Cardiac fibroblast (primary cell): Measurements from ENCODE around the gene KIF26A.

Source experiments
- DNase-seq, 2 donors: peaks; one replicate each; pipeline versions ENCODE4 v3.0.0 to v3.0.0-alpha.2; 2010; ENCODE audit warnings: low read depth in 2 of 2
- H3K4me3 ChIP-seq, 2 donors: replicated peaks in 1 of 2; 1 replicate in 1 of 2; 2 replicates in 1 of 2; pipeline ENCODE4 v1.5.1; 2011; ENCODE audit warnings: low read depth in 2 of 2, low read length in 2 of 2, mild to moderate bottlenecking in 2 of 2, moderate library complexity in 1 of 2
- TF ChIP-seq, protein P1 (sequence below): IDR thresholded peaks from one replicate; pipeline ENCODE4 v1.5.1; 2011; ENCODE audit warnings: low read depth, mild to moderate bottlenecking, low read length, inconsistent platforms

KIF26A gene

DNA sequence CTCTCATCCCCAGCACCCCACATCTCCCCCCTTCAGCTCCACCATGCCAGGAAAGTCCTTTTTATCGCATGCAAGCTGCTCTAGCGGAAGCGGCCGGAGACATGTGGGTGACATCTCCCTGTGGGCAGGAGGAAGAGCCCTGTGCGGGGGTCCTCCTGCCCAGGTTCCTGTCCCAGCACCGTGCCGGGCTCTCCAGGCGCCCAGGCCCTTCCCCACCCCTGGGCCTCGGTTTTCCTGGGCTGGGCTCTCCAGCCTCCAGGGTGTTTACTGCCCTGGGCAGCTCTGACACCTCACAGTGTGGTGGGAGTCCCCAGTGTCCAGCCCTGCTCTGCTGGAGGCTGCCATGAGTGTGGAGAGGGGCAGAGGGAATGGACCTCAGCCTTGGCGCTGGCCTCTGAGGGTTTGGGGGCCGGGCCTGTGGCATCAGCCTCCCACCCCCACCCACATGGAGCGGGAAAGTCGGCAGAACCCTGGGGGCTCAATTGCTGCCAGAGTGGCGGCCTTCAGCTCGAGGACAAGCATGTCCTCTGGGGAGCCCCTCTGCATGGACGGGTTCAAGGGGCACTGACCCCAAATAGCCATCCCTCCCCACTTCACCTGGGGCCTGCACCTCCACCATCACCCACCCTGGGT is 36.0 kb upstream of the KIF26A start:
- TF ChIP-seq, protein P1, sequence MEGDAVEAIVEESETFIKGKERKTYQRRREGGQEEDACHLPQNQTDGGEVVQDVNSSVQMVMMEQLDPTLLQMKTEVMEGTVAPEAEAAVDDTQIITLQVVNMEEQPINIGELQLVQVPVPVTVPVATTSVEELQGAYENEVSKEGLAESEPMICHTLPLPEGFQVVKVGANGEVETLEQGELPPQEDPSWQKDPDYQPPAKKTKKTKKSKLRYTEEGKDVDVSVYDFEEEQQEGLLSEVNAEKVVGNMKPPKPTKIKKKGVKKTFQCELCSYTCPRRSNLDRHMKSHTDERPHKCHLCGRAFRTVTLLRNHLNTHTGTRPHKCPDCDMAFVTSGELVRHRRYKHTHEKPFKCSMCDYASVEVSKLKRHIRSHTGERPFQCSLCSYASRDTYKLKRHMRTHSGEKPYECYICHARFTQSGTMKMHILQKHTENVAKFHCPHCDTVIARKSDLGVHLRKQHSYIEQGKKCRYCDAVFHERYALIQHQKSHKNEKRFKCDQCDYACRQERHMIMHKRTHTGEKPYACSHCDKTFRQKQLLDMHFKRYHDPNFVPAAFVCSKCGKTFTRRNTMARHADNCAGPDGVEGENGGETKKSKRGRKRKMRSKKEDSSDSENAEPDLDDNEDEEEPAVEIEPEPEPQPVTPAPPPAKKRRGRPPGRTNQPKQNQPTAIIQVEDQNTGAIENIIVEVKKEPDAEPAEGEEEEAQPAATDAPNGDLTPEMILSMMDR: no peak
- DNase-seq: no peak
- H3K4me3 ChIP-seq: no peak overlapping the region

DNA sequence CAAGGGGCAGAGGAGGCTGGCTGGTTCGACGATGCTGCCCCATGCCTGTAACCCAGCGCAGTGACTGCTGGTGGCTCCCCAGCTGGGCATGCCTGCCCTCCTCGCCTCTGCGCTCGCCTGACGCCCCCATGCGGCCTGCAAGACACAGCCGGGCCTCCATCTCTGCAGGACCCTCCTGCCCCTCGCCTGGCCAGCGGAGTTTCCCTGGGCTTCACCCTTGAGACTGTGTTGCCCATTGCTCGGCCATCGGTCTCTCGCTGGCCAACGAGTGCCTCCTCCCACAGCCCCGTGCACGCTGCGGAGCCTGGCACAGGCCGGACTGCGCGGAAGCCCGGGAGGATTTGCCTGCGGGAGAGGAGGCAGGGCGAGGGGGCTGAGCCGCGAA is 35.3 kb upstream of the KIF26A start:
- no peak for DNase-seq
- no peak overlapping the region for H3K4me3 ChIP-seq
- TF ChIP-seq, protein P1: no peak

DNA sequence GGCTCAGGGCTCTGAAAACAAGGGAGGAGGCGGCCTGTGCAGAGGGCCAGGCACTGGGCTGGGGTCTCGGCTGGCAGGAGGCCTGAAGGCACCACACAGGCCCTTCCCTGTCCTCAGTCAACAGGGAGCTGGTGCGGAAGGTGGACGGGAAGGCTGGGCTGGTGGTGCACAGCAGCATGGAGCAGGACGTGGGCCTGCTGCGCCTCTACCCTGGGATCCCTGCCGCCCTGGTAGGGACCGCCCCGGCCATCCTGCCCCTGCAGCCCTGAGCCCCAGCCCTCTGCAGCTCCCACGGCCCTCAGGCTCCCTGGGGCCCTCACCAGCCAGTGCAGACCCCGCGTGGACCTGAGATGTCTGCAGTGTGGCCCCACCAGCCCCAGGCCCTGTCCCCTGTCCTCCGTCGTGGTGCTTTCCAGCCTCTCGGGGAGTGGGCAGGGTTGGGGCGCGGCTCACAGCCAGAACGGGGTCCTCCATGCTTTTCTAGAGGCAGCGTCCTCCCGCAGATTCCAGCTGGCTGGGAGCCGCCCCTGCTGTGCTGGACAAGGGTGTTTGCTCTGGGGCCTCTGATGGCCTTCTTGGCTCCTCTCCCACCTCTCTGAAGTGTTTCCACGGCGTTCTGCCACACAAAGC is 34.8 kb upstream of the KIF26A start:
- no peak for DNase-seq
- H3K4me3 ChIP-seq: no peak overlapping the region
- TF ChIP-seq, protein P1: no peak

DNA sequence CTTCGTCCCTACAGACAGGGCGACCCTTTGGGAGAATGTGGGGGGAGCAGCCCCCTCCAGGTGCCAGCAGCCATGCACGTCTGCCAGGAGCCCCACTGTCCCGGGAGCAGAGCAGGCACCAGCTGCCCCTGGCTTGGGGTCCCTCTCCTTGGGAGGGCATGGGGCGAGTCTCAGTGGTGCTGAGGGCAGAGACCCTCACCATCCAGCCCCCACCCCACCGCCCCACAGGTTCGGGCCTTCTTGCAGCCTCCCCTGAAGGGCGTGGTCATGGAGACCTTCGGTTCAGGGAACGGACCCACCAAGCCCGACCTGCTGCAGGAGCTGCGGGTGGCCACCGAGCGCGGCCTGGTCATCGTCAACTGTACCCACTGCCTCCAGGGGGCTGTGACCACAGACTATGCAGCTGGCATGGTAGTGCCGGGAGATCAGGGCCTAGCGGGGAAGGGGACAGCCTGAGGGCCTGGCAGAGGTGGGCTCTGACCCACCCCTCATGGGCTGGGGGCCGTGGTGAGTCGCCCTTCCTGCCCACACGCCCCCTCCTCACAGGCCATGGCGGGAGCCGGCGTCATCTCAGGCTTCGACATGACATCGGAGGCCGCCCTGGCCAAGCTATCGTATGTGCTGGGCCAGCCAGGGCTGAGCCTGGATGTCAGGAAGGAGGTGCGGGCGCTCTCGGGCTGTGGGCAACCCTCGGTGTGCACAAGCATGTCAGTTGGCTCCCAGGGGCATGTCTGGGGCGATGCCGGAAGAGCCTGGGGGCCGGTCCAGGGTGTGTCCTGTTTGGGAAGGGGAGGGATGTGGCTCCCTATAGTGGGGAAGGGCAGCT is 34.1 kb upstream of the KIF26A start:
- TF ChIP-seq, protein P1: no peak
- no peak overlapping the region for H3K4me3 ChIP-seq
- no peak for DNase-seq

DNA sequence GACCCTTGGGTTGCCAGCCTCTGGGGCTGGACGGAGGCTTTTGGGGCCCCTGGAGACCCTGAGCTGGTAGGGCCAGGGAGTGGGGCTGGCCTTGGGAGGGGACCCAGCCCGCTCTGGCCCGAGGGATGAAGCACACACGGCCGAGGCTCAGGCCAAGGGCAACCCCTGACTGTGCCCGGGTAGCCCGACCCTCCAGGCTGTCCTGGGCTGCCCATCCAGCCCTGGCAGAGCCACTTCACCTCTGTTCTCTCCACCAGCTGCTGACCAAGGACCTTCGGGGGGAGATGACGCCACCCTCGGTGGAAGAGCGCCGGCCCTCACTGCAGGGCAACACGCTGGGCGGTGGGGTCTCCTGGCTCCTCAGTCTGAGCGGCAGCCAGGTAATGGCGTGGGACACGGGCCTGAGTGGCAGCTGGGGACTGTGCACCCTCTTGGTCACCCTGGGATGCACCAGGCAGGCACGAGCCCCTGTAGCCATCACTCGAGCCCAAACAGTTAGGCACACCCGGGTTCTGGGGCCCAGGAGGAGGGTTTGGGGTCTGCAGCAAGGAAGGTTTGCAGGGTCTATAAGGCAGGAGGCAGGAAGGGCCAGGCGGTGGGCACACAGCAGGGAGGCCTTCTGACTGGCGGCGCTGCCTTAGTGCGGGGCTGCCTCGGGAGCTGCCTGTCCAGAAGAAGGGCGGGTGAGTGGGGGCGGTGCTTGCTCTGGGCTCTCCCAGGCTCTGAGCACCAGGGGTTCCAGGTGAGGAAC is 33.1 kb upstream of the KIF26A start:
- no peak for DNase-seq
- TF ChIP-seq, protein P1: no peak
- H3K4me3 ChIP-seq: no peak overlapping the region

DNA sequence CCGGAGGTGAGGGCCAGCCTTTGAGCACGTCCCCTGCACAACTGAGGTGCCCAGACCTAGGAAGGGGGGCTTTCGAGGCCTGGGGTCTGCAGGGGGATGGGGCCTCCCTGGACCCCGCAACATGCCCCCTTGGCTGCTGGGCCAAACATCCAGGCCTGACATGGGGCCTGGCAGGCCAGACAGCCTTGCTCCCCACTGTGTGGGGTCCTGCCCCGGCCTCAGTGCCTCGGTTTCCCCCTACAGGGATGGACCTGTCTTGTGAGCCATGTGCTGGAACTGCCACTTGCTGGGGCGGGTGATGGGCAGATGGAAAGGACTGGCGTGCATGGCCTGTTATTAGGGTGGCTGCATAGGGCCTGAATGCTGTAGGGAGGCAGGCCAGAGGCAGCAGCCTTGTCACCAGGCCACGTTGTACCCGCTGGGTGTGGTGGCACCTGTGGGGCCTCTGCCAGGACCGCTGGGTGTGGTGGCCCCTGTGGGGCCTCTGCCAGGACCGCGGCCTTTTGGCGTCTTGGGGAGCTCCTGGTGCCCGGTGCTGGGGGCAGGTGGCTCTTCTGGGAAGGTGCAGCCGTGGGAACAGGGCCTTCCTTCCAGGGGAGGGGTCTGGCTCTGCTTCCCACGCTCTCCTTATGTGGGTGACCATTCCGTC is 32.4 kb upstream of the KIF26A start:
- TF ChIP-seq, protein P1: no peak
- H3K4me3 ChIP-seq: no peak overlapping the region
- no peak for DNase-seq
